Activated B cell treated with CpG ODN at 0.5 μM for 24 hours (primary cell): ENCODE measurements around the gene RFX4. TPM values are rescaled to one million over a fixed set of nuclear protein-coding genes. Genes with fewer than 3 reads are reported as not detected.

Experiments used
- ATAC-seq: fragments of 200-7000 bp; cut with Tn5 transposase; one replicate; pipeline ENCODE4 v1.10.0; 2021; ENCODE audit warnings: low read depth, mild to moderate bottlenecking, moderate library complexity
- CTCF ChIA-PET: fragments of 350-600 bp; sonication (Branson Sonifier 250); formaldehyde crosslinking; loops from one replicate; lab custom pipeline; 2021; ENCODE audit warnings: antibody characterized with exemption; lab: Charles Lee
- POLR2A ChIA-PET: fragments of 350-600 bp; sonication (Branson Sonifier 250); formaldehyde crosslinking; loops from one replicate; lab custom pipeline; 2021; ENCODE audit warnings: antibody characterized with exemption; lab: Charles Lee
- DNase-seq: peaks from one replicate; pipeline ENCODE4 v3.0.0; 2022
- H3K27ac Mint-ChIP-seq: one replicate; pipeline ENCODE4 v1.8.0; 2020; ENCODE audit warnings: mixed read lengths
- H3K27me3 Mint-ChIP-seq: one replicate; pipeline ENCODE4 v1.8.0; 2021; ENCODE audit warnings: mixed read lengths
- H3K36me3 Mint-ChIP-seq: one replicate; pipeline ENCODE4 v1.8.0; 2021; ENCODE audit warnings: low read depth, mixed read lengths
- H3K4me1 Mint-ChIP-seq: one replicate; pipeline ENCODE4 v1.8.0; 2021; ENCODE audit warnings: mixed read lengths
- H3K4me3 Mint-ChIP-seq: one replicate; pipeline ENCODE4 v1.8.0; 2020; ENCODE audit warnings: mild to moderate bottlenecking, mixed read lengths
- H3K9me3 Mint-ChIP-seq: one replicate; pipeline ENCODE4 v1.8.0; 2020; ENCODE audit warnings: mixed read lengths
- intact Hi-C: fragments of 100-400 bp; cut with micrococcal nuclease; formaldehyde crosslinking; loops from one replicate; pipeline ENCODE4 v1.15.1; 2024
- total RNA-seq: library from RNA; stranded (reverse); gene quantifications from 2 replicates; pipeline ENCODE4 v1.2.3, GENCODE V29; 2022
- TF ChIP-seq, protein P1 (sequence below): fragments of 200-600 bp; IDR thresholded peaks from one replicate; pipeline ENCODE4 v1.8.0; 2022; ENCODE audit warnings: antibody characterized with exemption, mild to moderate bottlenecking

Gene RFX4
- total RNA-seq, 1 donor from 2014 or later, result not detected

- CTCF ChIA-PET, result no interaction called here
Observed at GRCh38 chr12:106733660-106734059, 150.9 kb downstream of the RFX4 start.

GRCh38 chr12:106736051-106736957 is 153.5 kb downstream of the RFX4 start:
- CTCF ChIA-PET, result interaction anchor here (1.7 kb wide), 1 partner anchor 106 kb away, joined by 9 read pairs; no protein-coding TSS in a partner anchor

More at GRCh38 chr12:106733660-106734059, 150.9 kb downstream of the RFX4 start:
- Mint-ChIP-seq H3K36me3 (no peaks in the 10 kb centered on the region), H3K4me3 (no peak overlapping the region), H3K4me1 (no peaks in the 10 kb centered on the region), H3K27ac (no peak overlapping the region), H3K9me3 (no peaks in the 10 kb centered on the region), H3K27me3 (peaks cover 38% of the 10 kb centered on the region)
- intact Hi-C loops, result loop anchor here (10.0 kb wide), 2 partner anchors 111 to 181 kb away; no protein-coding TSS in a partner anchor
- POLR2A ChIA-PET, result no interaction called here
- no peak for DNase-seq
- no peak for ATAC-seq
- TF ChIP-seq, protein P1, sequence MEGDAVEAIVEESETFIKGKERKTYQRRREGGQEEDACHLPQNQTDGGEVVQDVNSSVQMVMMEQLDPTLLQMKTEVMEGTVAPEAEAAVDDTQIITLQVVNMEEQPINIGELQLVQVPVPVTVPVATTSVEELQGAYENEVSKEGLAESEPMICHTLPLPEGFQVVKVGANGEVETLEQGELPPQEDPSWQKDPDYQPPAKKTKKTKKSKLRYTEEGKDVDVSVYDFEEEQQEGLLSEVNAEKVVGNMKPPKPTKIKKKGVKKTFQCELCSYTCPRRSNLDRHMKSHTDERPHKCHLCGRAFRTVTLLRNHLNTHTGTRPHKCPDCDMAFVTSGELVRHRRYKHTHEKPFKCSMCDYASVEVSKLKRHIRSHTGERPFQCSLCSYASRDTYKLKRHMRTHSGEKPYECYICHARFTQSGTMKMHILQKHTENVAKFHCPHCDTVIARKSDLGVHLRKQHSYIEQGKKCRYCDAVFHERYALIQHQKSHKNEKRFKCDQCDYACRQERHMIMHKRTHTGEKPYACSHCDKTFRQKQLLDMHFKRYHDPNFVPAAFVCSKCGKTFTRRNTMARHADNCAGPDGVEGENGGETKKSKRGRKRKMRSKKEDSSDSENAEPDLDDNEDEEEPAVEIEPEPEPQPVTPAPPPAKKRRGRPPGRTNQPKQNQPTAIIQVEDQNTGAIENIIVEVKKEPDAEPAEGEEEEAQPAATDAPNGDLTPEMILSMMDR, result no peak

DNA sequence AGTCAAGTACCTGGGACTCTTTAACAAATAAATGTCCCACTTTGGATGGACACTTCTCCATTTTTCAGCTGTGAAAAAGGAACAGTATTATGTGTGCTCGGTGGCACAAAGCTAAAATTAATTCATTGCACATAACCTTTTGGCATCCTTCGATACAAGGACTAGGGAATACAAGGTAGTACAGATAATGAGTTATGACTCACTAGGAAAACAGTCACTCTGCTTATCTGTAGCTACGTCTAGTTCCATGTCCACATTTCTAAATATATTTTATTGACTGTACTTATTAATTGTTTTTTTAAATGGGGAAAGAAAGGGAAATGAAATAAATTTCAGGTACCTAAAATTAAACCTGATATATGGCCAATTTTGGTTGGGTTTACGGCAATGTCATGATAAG is 156.5 kb downstream of the RFX4 start:
- POLR2A ChIA-PET, result no interaction called here
- no peaks in the 10 kb centered on the region for H3K4me1 Mint-ChIP-seq
- ATAC-seq (no peak), DNase-seq (no peak)
- no peak overlapping the region for H3K4me3 Mint-ChIP-seq
- no peak overlapping the region for H3K27ac Mint-ChIP-seq
- no peaks in the 10 kb centered on the region for H3K9me3 Mint-ChIP-seq
- H3K27me3 Mint-ChIP-seq, result peaks cover 47% of the 10 kb centered on the region
- CTCF ChIA-PET, result no interaction called here
- TF ChIP-seq, protein P1, result no peak
- H3K36me3 Mint-ChIP-seq, result no peaks in the 10 kb centered on the region
- intact Hi-C loops, result loop anchor here (10.0 kb wide), 2 partner anchors 105 to 175 kb away; no protein-coding TSS in a partner anchor

More at GRCh38 chr12:106736051-106736957, 153.5 kb downstream of the RFX4 start:
- Mint-ChIP-seq H3K27ac (no peak overlapping the region), H3K27me3 (peaks cover 45% of the 10 kb centered on the region), H3K9me3 (no peaks in the 10 kb centered on the region), H3K4me3 (no peak overlapping the region), H3K36me3 (no peaks in the 10 kb centered on the region), H3K4me1 (no peaks in the 10 kb centered on the region)
- POLR2A ChIA-PET, result no interaction called here
- intact Hi-C loops, result loop anchor here (10.0 kb wide), 2 partner anchors 108 to 178 kb away; no protein-coding TSS in a partner anchor
- ATAC-seq, result no peak
- TF ChIP-seq, protein P1, result no peak
- no peak for DNase-seq

GRCh38 chr12:106739815-106740530 is 157.2 kb downstream of the RFX4 start:
- no peaks in the 10 kb centered on the region for H3K36me3 Mint-ChIP-seq
- no peak overlapping the region for H3K4me3 Mint-ChIP-seq
- TF ChIP-seq, protein P1, result no peak
- intact Hi-C loops, result loop anchor here (10.0 kb wide), 2 partner anchors 105 to 175 kb away; no protein-coding TSS in a partner anchor
- no peak overlapping the region for H3K27ac Mint-ChIP-seq
- peaks cover 51% of the 10 kb centered on the region for H3K27me3 Mint-ChIP-seq
- H3K4me1 Mint-ChIP-seq, result no peaks in the 10 kb centered on the region
- H3K9me3 Mint-ChIP-seq, result no peaks in the 10 kb centered on the region
- ATAC-seq, result no peak
- no peak for DNase-seq
- POLR2A ChIA-PET, result no interaction called here
- CTCF ChIA-PET, result no interaction called here

- CTCF ChIA-PET, result no interaction called here
- no peaks in the 10 kb centered on the region for H3K36me3 Mint-ChIP-seq
- H3K27me3 Mint-ChIP-seq, result peaks cover 49% of the 10 kb centered on the region
- ATAC-seq (no peak), DNase-seq (no peak)
- no peaks in the 10 kb centered on the region for H3K4me1 Mint-ChIP-seq
- H3K9me3 Mint-ChIP-seq, result no peaks in the 10 kb centered on the region
- no peak overlapping the region for H3K4me3 Mint-ChIP-seq
- no peak overlapping the region for H3K27ac Mint-ChIP-seq
- intact Hi-C loops, result no loop called here
- TF ChIP-seq, protein P1, result no peak
- POLR2A ChIA-PET, result no interaction called here
Observed at GRCh38 chr12:106740818-106741217, 158.0 kb downstream of the RFX4 start.
